HG02981 (cell line): ENCODE measurements around the gene DNAAF3.

ENCODE experiments used
- ATAC-seq: cut with Tn5 transposase; IDR thresholded peaks from one replicate; pipeline ENCODE4 v1.9.1; 2021; ENCODE audit warnings: mild to moderate bottlenecking, moderate library complexity; ENCODE audit not compliant: unreplicated experiment

DNAAF3 gene

DNA sequence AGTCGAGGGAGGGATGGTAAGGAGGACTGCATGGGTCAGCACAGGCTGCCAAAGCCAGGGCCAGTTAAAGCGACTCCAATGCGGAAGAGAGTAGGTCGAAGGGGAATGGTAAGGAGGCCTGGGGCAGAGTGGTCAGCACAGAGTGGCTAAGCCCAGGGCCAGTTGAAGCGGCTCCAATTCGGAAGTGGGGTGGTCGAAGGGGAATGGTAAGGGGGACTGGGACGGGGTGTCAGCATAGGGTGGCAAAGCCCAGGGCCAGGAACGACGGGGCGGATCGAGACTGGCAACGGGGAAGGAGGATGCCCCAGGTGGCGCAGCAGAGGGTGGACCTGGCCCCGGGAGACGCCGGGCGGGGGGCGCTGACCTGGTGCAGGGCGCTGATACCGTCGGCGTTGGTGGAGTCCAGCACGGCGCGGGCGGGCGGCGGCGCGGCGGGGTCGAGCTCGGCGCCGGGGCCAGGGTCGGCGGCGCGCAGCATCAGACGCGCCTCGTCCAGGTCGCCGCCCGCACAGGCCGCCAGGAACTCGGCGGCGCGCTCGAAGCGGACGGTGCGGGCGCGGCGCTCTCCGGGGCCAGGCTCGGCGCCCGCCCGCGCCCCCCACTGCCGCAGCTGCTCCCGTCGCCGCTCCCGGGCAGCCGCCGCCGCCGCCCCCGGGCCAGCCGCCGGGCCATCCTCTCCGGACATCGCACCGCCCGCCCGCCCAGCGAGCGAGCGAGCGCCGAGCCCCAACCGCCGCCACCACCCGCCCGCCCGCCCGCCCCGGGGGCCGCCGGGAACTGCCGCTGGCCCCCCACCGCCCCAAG lies 49.4 kb downstream of the DNAAF3 start, which contains the start of gene PPP1R12C:
PPP1R12C (minus strand) TSS at position 779 of the 804 bp plus-strand sequence; CDS start at position 685, 94 bp downstream.
- ATAC-seq: peak; percentile 7

DNA sequence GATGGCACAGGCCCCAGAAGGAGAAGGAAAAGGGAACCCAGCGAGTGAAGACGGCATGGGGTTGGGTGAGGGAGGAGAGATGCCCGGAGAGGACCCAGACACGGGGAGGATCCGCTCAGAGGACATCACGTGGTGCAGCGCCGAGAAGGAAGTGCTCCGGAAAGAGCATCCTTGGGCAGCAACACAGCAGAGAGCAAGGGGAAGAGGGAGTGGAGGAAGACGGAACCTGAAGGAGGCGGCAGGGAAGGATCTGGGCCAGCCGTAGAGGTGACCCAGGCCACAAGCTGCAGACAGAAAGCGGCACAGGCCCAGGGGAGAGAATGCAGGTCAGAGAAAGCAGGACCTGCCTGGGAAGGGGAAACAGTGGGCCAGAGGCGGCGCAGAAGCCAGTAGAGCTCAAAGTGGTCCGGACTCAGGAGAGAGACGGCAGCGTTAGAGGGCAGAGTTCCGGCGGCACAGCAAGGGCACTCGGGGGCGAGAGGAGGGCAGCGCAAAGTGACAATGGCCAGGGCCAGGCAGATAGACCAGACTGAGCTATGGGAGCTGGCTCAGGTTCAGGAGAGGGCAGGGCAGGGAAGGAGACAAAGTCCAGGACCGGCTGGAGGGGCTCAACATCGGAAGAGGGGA lies 50.1 kb downstream of the DNAAF3 start:
- no peak for ATAC-seq

DNA sequence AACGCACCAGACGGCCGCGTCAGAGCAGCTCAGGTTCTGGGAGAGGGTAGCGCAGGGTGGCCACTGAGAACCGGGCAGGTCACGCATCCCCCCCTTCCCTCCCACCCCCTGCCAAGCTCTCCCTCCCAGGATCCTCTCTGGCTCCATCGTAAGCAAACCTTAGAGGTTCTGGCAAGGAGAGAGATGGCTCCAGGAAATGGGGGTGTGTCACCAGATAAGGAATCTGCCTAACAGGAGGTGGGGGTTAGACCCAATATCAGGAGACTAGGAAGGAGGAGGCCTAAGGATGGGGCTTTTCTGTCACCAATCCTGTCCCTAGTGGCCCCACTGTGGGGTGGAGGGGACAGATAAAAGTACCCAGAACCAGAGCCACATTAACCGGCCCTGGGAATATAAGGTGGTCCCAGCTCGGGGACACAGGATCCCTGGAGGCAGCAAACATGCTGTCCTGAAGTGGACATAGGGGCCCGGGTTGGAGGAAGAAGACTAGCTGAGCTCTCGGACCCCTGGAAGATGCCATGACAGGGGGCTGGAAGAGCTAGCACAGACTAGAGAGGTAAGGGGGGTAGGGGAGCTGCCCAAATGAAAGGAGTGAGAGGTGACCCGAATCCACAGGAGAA lies 50.9 kb downstream of the DNAAF3 start:
- no peak for ATAC-seq

- ATAC-seq: no peak
Observed at GRCh38 chr19:55114566-55115145, 51.8 kb downstream of the DNAAF3 start.

DNA sequence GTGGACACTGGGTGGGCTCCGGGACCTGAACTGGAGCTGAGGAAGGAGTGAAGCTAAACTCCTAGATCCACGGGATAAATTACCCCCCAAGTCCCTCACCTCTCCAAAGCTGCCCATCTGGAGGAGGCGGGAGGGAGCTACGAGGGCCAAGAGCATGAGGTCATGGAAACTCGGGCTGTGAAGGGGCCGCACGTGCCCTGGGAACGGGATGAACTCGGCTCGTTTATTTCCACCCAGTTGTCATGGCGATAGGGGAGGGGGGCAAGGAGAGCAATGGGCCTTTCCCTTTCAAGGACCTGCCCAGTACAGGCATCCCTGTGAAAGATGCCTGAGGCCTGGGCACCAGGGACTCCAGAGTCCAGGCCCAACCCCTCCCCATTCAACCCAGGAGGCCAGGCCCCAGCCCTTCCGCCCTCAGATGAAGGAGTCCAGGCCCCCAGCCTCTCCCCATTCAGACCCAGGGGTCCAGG lies 52.8 kb downstream of the DNAAF3 start:
- no peak for ATAC-seq

GRCh38 chr19:55112777-55113569 lies 53.4 kb downstream of the DNAAF3 start:
- ATAC-seq: no peak

- ATAC-seq: no peak
Observed at GRCh38 chr19:55112246-55112776, 54.1 kb downstream of the DNAAF3 start.

- no peak for ATAC-seq
Observed at GRCh38 chr19:55111238-55111831, 55.1 kb downstream of the DNAAF3 start.

GRCh38 chr19:55109527-55110291 lies 56.7 kb downstream of the DNAAF3 start:
- no peak for ATAC-seq
